Measurements from ENCODE around the gene LSM3.

DNA sequence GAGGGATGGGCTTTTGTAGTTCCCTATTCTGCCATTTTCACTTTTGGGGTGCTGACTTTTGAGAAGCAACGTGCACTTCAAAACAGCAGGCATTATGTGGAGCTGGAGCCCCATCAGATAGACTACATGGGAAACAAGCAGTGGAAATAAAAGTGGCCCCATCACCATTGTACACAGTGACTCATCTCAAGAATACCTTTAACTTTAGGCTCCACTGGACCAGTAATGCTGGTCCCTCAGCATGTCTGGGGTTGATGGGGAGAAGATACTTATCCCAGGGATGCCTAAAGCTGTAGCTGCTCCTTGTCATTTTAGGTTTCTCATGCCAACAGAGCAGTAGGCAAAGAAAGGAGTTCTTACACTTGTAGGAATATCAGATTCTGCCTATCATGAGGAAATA is 45.0 kb downstream of the LSM3 start:
- no peak for TF ChIP-seq RAD21 (IDR thresholded peaks at IDR 0.05; ENCODE audit: low read length)
- TF ChIP-seq, protein P1, sequence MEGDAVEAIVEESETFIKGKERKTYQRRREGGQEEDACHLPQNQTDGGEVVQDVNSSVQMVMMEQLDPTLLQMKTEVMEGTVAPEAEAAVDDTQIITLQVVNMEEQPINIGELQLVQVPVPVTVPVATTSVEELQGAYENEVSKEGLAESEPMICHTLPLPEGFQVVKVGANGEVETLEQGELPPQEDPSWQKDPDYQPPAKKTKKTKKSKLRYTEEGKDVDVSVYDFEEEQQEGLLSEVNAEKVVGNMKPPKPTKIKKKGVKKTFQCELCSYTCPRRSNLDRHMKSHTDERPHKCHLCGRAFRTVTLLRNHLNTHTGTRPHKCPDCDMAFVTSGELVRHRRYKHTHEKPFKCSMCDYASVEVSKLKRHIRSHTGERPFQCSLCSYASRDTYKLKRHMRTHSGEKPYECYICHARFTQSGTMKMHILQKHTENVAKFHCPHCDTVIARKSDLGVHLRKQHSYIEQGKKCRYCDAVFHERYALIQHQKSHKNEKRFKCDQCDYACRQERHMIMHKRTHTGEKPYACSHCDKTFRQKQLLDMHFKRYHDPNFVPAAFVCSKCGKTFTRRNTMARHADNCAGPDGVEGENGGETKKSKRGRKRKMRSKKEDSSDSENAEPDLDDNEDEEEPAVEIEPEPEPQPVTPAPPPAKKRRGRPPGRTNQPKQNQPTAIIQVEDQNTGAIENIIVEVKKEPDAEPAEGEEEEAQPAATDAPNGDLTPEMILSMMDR (conservative IDR thresholded peaks at IDR 0.05; ENCODE audit: low read depth, low read length) = no peak
- no peak for TF ChIP-seq POLR2A (IDR thresholded peaks at IDR 0.05; ENCODE audit: low read depth, low read length)
- no peak for TF ChIP-seq CEBPB (IDR thresholded peaks at IDR 0.05; ENCODE audit: low read depth, low read length)
- no peak for TF ChIP-seq RFX5 (IDR thresholded peaks at IDR 0.05; ENCODE audit: low read depth, low read length)
- TF ChIP-seq, protein P2, sequence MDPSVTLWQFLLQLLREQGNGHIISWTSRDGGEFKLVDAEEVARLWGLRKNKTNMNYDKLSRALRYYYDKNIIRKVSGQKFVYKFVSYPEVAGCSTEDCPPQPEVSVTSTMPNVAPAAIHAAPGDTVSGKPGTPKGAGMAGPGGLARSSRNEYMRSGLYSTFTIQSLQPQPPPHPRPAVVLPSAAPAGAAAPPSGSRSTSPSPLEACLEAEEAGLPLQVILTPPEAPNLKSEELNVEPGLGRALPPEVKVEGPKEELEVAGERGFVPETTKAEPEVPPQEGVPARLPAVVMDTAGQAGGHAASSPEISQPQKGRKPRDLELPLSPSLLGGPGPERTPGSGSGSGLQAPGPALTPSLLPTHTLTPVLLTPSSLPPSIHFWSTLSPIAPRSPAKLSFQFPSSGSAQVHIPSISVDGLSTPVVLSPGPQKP (IDR thresholded peaks at IDR 0.05; ENCODE audit: borderline replicate concordance, low read depth, low read length) = no peak
- TF ChIP-seq CHD1 (IDR thresholded peaks at IDR 0.05; ENCODE audit: low read depth, low read length) = no peak
- TF ChIP-seq, protein P3, sequence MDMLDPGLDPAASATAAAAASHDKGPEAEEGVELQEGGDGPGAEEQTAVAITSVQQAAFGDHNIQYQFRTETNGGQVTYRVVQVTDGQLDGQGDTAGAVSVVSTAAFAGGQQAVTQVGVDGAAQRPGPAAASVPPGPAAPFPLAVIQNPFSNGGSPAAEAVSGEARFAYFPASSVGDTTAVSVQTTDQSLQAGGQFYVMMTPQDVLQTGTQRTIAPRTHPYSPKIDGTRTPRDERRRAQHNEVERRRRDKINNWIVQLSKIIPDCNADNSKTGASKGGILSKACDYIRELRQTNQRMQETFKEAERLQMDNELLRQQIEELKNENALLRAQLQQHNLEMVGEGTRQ (IDR thresholded peaks at IDR 0.05; ENCODE audit: low read depth, low read length) = no peak
- no peak for TF ChIP-seq MAFK (IDR thresholded peaks at IDR 0.05; ENCODE audit: low read depth, low read length)
- TF ChIP-seq MXI1 (IDR thresholded peaks at IDR 0.05; ENCODE audit: borderline replicate concordance, low read depth, low read length) = no peak
- no peak for TF ChIP-seq MAZ (IDR thresholded peaks at IDR 0.05; ENCODE audit: borderline replicate concordance, low read depth, low read length)
